K562 (cell line): ENCODE data around the gene DGCR6L. TPM values are rescaled to one million over a fixed set of nuclear protein-coding genes. Genes with fewer than 3 reads are reported as not detected.
"Not testable (repeated sequence)": the region's sequence is repeated elsewhere in the genome, so short reads cannot be mapped to it uniquely, and the experiment has no call there.

Experiments
- ATAC-seq: fragments of 200-7000 bp; cut with Tn5 transposase; 3 replicates; pipeline ENCODE4 v1.9.1; 2020; ENCODE audit warnings: moderate library complexity
- BruUV-seq: library from RNA; stranded (reverse); fragments of 400-500 nt; replicated peaks from 2 replicates; lab custom pipeline; 2021; lab: Mats Ljungman, UMichigan
- CTCF ChIA-PET: fragments of 300-600 bp; formaldehyde crosslinking; extraction: SDS; loops from one replicate; lab custom pipeline; 2021; ENCODE audit warnings: low intra/inter-chr PET ratio; lab: Yijun Ruan, JAX
- POLR2A ChIA-PET: fragments of 300-600, 350-650 bp; sonication (Branson Sonifier 250); formaldehyde crosslinking; extraction: SDS; loops from one replicate; lab custom pipeline; 2021; ENCODE audit warnings: antibody characterized with exemption, inconsistent platforms; lab: Yijun Ruan, JAX
- DNase-seq, 4 experiments: peaks; one replicate each; pipeline versions ENCODE4 v3.0.0 to v3.0.0-alpha.2; 2011 to 2018; ENCODE audit warnings: low spot score in 3 of 4, mixed read lengths in 3 of 4; ENCODE audit errors: extremely low read depth in 1 of 4
- FAIRE-seq: peaks from 2 replicates; lab custom pipeline; 2011; peaks lifted over from hg19 to GRCh38; lab: Jason Lieb, UNC
- H2AFZ ChIP-seq: 2 replicates; pipeline ENCODE4 v1.6.0; 2011; ENCODE audit warnings: low read depth, low read length, control low read depth, inconsistent platforms
- H3K27ac ChIP-seq: fragments of 200-600 bp; 3 replicates; pipeline ENCODE4 v1.8.0; 2011; ENCODE audit warnings: low read depth, mild to moderate bottlenecking, control low read depth, inconsistent platforms, low read length, moderate library complexity, mixed read lengths; ENCODE audit errors: extremely low read depth
- H3K27me3 ChIP-seq, 2 experiments: fragments of 300-600 bp in 1 of 2; 2 replicates in 1 of 2; 3 replicates in 1 of 2; pipeline versions ENCODE4 v1.6.0 to v1.8.0; 2011; ENCODE audit warnings: inconsistent platforms in 2 of 2, low read length in 2 of 2, mild to moderate bottlenecking in 1 of 2, mixed read lengths in 1 of 2, moderate library complexity in 1 of 2; ENCODE audit not compliant: control insufficient read depth in 2 of 2, insufficient read depth in 2 of 2
- H3K36me3 ChIP-seq: fragments of 300-600 bp; 3 replicates; pipeline ENCODE4 v1.8.0; 2011; ENCODE audit warnings: mild to moderate bottlenecking, low read length, inconsistent platforms; ENCODE audit not compliant: control insufficient read depth, insufficient read depth
- H3K4me1 ChIP-seq, 2 experiments: fragments of 200-600 bp in 1 of 2; replicated peaks in 1 of 2; 2 replicates in 1 of 2; 3 replicates in 1 of 2; pipeline versions ENCODE4 v1.5.1 to v1.8.0; 2011; ENCODE audit warnings: inconsistent platforms in 2 of 2, low read length in 2 of 2, mild to moderate bottlenecking in 1 of 2, mixed read lengths in 1 of 2, moderate library complexity in 1 of 2; ENCODE audit not compliant: control insufficient read depth in 2 of 2, insufficient read depth in 2 of 2
- H3K4me2 ChIP-seq: 2 replicates; pipeline ENCODE4 v1.6.1; 2011; ENCODE audit warnings: low read length, control low read depth, inconsistent platforms, mixed read lengths; ENCODE audit not compliant: insufficient read depth
- H3K4me3 ChIP-seq: fragments of 200-600 bp; sonication (generic), shearing (Covaris generic); 2 replicates; pipeline ENCODE4 v1.5.1; 2016; ENCODE audit warnings: control low read depth, inconsistent platforms
- H3K79me2 ChIP-seq: fragments of 200-600 bp; 3 replicates; pipeline ENCODE4 v1.8.0; 2011; ENCODE audit warnings: low read length, inconsistent platforms; ENCODE audit not compliant: control insufficient read depth, insufficient read depth
- H3K9ac ChIP-seq, 2 experiments: 2 replicates each; pipeline versions ENCODE4 v1.6.0 to v1.6.1; 2011; ENCODE audit warnings: low read depth in 2 of 2, low read length in 2 of 2, control low read depth in 1 of 2, inconsistent platforms in 1 of 2, mild to moderate bottlenecking in 1 of 2, mixed read lengths in 1 of 2; ENCODE audit not compliant: insufficient read depth in 1 of 2
- H3K9me1 ChIP-seq: one replicate; pipeline ENCODE4 v1.6.0; 2011; ENCODE audit warnings: inconsistent platforms, mild to moderate bottlenecking, low read length, moderate library complexity; ENCODE audit not compliant: control insufficient read depth, insufficient read depth
- H3K9me3 ChIP-seq: replicated peaks from 2 replicates; pipeline ENCODE4 v1.5.1; 2011; ENCODE audit warnings: low read depth, low read length, inconsistent platforms; ENCODE audit not compliant: control insufficient read depth, insufficient read depth
- H4K20me1 ChIP-seq: replicated peaks from 2 replicates; pipeline ENCODE4 v1.6.1; 2011; ENCODE audit warnings: low read length, inconsistent platforms, mixed read lengths; ENCODE audit not compliant: control insufficient read depth, insufficient read depth
- HIVEP1 ChIP-seq: fragments of 250-450 bp; sonication (Bioruptor Pico); IDR thresholded peaks from 2 replicates; pipeline ENCODE4 v1.4.0; 2020; ENCODE audit warnings: mild to moderate bottlenecking
- NFIC ChIP-seq: fragments of 450-650 bp; IDR thresholded peaks from 2 replicates; pipeline ENCODE4 v1.6.1; 2017; ENCODE audit warnings: mild to moderate bottlenecking, inconsistent platforms
- TEAD4 ChIP-seq, 2 experiments: sonication (generic) in 1 of 2; formaldehyde crosslinking in 1 of 2; IDR thresholded peaks; 2 replicates each; pipeline versions ENCODE4 v1.6.1 to v1.8.0; 2012 to 2022; ENCODE audit warnings: borderline replicate concordance in 1 of 2, inconsistent platforms in 1 of 2, low read length in 1 of 2, mild to moderate bottlenecking in 1 of 2, missing genetic modification reagents in 1 of 2
- TFAP4 ChIP-seq: sonication (generic); formaldehyde crosslinking; IDR thresholded peaks from 2 replicates; pipeline ENCODE4 v1.8.0; 2022; ENCODE audit warnings: missing genetic modification reagents, mild to moderate bottlenecking, moderate library complexity, borderline replicate concordance
- USF1 ChIP-seq: sonication (generic); formaldehyde crosslinking; IDR thresholded peaks from 2 replicates; pipeline ENCODE4 v1.9.0; 2022; ENCODE audit warnings: mild to moderate bottlenecking, missing genetic modification reagents
- YY1 ChIP-seq, 3 experiments: IDR thresholded peaks; 2 replicates each; pipeline ENCODE4 v1.6.1; 2011; ENCODE audit warnings: low read length in 2 of 3, mild to moderate bottlenecking in 2 of 3, moderate library complexity in 2 of 3, borderline replicate concordance in 1 of 3, control low read depth in 1 of 3, low read depth in 1 of 3; ENCODE audit not compliant: insufficient read depth in 3 of 3, insufficient replicate concordance in 2 of 3, control insufficient read depth in 1 of 3, insufficient read length in 1 of 3; ENCODE audit errors: extremely low read depth in 1 of 3
- ZC3H4 ChIP-seq: sonication (generic); formaldehyde crosslinking; IDR thresholded peaks from 2 replicates; pipeline ENCODE4 v1.9.0; 2021; ENCODE audit warnings: missing genetic modification reagents, borderline replicate concordance
- ZFX ChIP-seq: sonication (generic); formaldehyde crosslinking; IDR thresholded peaks from 2 replicates; pipeline ENCODE4 v1.8.0; 2022; ENCODE audit warnings: mild to moderate bottlenecking, missing genetic modification reagents, moderate library complexity
- WGBS: fragments of 100-300 bp; shearing (Covaris generic); methylation state at CpG from one replicate; pipeline ENCODE4 v1.1.6; 2016; ENCODE audit warnings: low coverage, mixed read lengths; ENCODE audit not compliant: insufficient coverage; ENCODE audit errors: missing lambda C conversion rate; 5-methylcytosine and 5-hydroxymethylcytosine counted together
- in situ Hi-C: fragments of 300-500 bp; cut with MboI; formaldehyde crosslinking; loops from 4 replicates; pipeline ENCODE4 v1.15.0; 2018; ENCODE audit warnings: inconsistent platforms, mixed read lengths
- intact Hi-C: fragments of 100-400 bp; cut with micrococcal nuclease; formaldehyde crosslinking; loops from 2 replicates; pipeline ENCODE4 v1.14.2; 2022
- polyA plus RNA-seq, 8 experiments: library from polyadenylated mRNA; depleted of rRNA in 4 of 8; stranded (reverse) in 5 of 8; unstranded in 3 of 8; fragments of >200 nt; fragmentation: Nextera tagmentation in 2 of 8; fragmentation: Illumina TruSeq in 1 of 8; extraction: Ambion mirVana in 2 of 8; extraction: Trizol in 1 of 8; gene quantifications; 2 replicates each; pipeline versions ENCODE4 v1.2.1 to v1.2.3, GENCODE V29; 2011 to 2014; ENCODE audit warnings: inconsistent platforms in 1 of 8, missing spikeins in 1 of 8
- total RNA-seq, 7 experiments: library from RNA; depleted of rRNA in 6 of 7; stranded (reverse); fragments of >200 nt in 6 of 7; fragmentation: Illumina TruSeq in 2 of 7; extraction: Trizol in 2 of 7; gene quantifications; 2 replicates each; pipeline versions ENCODE4 v1.2.1 to v1.2.3, GENCODE V29; 2011 to 2021; ENCODE audit warnings: low replicate concordance in 1 of 7

Gene DGCR6L
- total and polyA plus RNA-seq, 9 of the 15 experiments (the other 6 are each of a cell fraction or from before 2014, with no cell fraction given) = 3.6 to 151 (median 51.0) TPM

GRCh38 chr22:20307448-20308447, 12.1 kb downstream of the DGCR6L start:
- not testable (repeated sequence) for H3K79me2 ChIP-seq; H3K9me3 ChIP-seq; H3K9me1 ChIP-seq; BruUV-seq; H3K27ac ChIP-seq; H3K36me3 ChIP-seq; H3K9ac ChIP-seq; H3K4me3 ChIP-seq; H2AFZ ChIP-seq; DNase-seq; TF ChIP-seq TEAD4 (IDR thresholded peaks at IDR 0.05; ENCODE audit: low read length)
- peaks cover 37 to 69% of the 10 kb centered on the region in 2 experiments; a peak in 4 of 5 replicates for H3K27me3 ChIP-seq
- WGBS = 1% methylated on average over 14 of the region's 14 CpGs
- POLR2A ChIA-PET = interaction anchor here (0.6 to 3.8 kb wide), 6 partner anchors 10 to 283 kb away, joined by 3 to 19 read pairs (median 4); partner anchors contain the start of gene DGCR6L
- peak; percentile 41; the same call in 1 of the 2 replicates for TF ChIP-seq HIVEP1 (CRISPR knock-in tag)
- peak; percentile 49 for TF ChIP-seq NFIC
- peak; percentile 59; the same call in 1 of the 2 replicates for TF ChIP-seq TEAD4 (CRISPR knock-in tag; IDR thresholded peaks at IDR 0.05; ENCODE audit: borderline replicate concordance)
- TF ChIP-seq ZFX (CRISPR knock-in tag) = peak; percentile 15; the same call in 1 of the 2 replicates
- TF ChIP-seq ZC3H4 (CRISPR knock-in tag) = peak; percentile 35; the same call in 1 of the 2 replicates
- TF ChIP-seq TFAP4 = 0 out of 2 replicates have a peak, but pooled peaks have one; percentile 23
- TF ChIP-seq YY1 (IDR thresholded peaks at IDR 0.05; ENCODE audit: borderline replicate concordance in 1 of 3, control insufficient read depth in 1 of 3, extremely low read depth in 1 of 3, insufficient read depth in 3 of 3, insufficient read length in 1 of 3, insufficient replicate concordance in 2 of 3, low read depth in 1 of 3, low read length in 2 of 3) = peak in 1 of 3 experiments; percentile 7
- TF ChIP-seq USF1 = 0 out of 2 replicates have a peak, but pooled peaks have one; percentile 21
- TF ChIP-seq, all 486 proteins: peak for 8; not testable (repeated sequence) for 478
- H3K4me2 ChIP-seq, ATAC-seq, intact Hi-C loops, CTCF ChIA-PET: not testable (repeated sequence)
- peaks cover 0 to 32% of the 10 kb centered on the region in 2 experiments; a peak in 2 of 5 replicates for H3K4me1 ChIP-seq
- H4K20me1 ChIP-seq = peaks cover 15% of the 10 kb centered on the region; the same call in 1 of the 2 replicates
- FAIRE-seq = peak; percentile 62
- in situ Hi-C loops = loop anchor here (25.0 kb wide), 1 partner anchor 1895 kb away; no protein-coding TSS in a partner anchor
